GM04504 (cell line): ENCODE measurements around the gene NEUROD1.

Source experiments
- DNase-seq: peaks from one replicate; pipeline ENCODE4 v3.0.0-alpha.2; 2012; ENCODE audit warnings: low read depth

The NEUROD1 gene

DNA sequence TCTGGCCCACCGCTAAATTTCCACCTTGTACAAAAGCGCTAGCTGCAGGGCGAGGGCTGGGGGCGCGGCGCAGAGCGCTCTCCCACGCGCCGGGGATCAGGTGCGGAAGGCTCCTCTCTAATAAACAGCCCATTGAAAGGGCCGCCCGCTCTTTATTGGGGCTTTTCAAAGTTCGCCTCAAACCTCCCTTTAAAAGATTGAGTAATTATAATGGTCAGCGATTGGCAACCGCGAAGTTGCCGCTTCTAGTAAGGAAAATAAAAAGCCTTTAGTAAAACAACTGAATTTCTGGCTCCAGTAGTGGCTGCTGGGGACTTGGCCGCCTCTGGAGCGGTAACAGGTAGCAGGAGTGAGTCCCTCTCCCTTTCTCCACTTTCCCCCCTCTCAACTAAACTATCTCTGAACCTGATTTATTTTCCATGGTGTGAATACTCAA lies 755 bp downstream of the NEUROD1 start:
- no peak for DNase-seq

DNA sequence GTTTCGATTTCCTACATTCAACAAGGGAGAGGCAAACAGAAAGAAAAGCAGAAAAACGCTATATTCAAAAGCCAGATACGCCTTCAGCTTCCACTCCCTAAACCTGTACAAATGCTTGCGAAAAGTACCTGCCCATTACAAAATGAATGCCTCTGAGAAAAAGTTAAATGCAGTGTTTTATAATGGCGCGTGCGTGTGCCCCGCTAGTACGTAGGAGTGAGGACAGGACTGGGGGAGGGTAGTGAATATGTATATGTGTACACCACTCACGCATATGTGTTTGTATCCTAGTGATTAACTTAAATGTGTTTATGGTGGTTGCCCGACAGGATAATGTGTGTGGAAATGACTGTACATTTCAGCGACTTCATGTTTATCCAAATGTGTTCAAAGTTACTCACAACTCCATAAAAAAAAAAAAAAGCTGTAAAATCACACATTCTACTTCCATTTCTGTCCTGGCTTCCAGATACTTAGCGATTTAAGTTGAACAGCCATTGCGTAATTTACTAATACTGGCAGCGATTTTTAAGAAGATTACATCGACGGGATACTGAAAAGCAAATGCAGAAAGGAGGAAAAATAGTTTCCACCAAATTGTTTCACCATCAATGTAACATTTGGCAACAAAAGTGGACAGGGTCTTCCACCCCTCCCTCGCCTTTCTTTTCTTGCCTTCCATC lies 1.3 kb downstream of the NEUROD1 start:
- DNase-seq = no peak

DNA sequence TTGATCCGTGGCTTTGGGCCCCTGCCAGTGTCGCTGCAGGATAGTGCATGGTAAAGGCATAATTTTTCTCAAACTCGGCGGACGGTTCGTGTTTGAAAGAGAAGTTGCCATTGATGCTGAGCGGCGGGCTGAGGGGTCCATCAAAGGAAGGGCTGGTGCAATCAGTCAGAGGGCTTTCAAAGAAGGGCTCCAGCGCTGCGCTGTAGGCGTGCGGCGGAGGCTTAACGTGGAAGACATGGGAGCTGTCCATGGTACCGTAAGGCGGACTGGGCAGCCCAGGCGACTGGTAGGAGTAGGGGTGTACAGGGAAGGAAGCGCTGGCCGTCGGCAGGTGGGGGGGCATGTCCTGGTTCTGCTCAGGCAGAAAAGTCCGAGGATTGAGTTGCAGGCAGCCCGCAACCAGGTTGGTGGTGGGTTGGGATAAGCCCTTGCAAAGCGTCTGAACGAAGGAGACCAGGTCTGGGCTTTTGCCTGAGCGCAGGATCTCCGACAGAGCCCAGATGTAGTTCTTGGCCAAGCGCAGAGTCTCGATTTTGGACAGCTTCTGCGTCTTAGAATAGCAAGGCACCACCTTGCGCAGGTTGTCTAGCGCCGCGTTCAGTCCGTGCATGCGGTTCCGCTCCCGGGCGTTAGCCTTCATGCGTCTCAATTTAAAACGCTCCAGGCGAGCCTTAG lies 2.3 kb downstream of the NEUROD1 start:
- peak; percentile 32 for DNase-seq

DNA sequence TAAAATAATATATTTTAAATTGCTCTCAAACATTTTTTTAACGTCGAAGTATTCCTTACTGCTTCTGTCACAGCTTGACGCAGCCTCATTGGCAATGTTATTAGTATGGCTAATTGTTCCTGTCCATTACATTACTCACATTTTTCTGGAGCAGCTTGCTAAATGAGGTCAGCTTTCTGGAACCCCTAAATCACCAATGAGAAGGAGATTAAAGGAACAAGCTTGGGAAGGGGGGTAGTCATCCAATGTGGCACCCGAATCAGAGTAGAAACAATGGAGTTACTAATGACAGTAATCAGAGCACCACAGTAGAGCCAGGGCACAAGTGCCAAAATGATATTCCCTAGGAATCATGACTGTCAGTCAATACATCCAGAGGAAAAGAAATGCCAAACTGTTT lies 5.1 kb downstream of the NEUROD1 start:
- no peak for DNase-seq

DNA sequence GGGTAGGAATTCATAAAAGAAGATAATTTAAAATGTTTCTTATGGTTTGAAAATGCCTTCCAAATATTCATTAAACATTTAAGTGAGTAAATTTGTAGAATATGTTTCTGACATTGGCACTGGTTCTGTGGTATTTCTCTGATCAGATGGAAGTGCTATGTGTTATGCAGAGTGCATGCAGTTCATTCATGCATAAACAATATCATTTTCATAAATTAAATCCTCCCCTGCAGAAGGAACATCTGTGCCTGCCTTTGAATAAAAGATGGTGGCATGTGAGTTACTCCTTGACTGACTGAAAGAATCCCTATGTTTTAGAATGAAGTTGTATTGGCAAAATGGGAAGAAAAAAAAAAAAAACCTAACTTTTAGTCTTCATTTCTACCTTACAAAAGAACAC lies 5.9 kb downstream of the NEUROD1 start:
- DNase-seq = no peak

DNA sequence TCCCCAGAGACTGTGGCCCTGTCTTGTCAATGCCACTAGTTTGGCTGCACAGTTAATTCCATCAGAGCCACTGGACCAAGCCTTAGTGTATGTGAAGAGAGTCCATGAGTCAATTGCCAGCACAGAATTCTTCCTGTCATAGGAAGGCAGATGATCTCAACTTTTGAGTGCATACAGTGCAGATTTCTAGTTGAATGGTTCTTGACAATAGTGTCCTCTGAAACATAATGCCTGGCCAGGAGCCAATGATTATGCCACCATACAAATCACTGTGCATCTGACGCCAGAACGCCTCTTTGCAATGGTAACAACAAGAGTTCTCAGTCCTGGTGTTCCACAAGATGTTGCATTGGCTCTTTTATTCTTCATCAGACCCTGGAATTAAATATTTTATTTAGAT lies 7.1 kb downstream of the NEUROD1 start:
- no peak for DNase-seq

DNA sequence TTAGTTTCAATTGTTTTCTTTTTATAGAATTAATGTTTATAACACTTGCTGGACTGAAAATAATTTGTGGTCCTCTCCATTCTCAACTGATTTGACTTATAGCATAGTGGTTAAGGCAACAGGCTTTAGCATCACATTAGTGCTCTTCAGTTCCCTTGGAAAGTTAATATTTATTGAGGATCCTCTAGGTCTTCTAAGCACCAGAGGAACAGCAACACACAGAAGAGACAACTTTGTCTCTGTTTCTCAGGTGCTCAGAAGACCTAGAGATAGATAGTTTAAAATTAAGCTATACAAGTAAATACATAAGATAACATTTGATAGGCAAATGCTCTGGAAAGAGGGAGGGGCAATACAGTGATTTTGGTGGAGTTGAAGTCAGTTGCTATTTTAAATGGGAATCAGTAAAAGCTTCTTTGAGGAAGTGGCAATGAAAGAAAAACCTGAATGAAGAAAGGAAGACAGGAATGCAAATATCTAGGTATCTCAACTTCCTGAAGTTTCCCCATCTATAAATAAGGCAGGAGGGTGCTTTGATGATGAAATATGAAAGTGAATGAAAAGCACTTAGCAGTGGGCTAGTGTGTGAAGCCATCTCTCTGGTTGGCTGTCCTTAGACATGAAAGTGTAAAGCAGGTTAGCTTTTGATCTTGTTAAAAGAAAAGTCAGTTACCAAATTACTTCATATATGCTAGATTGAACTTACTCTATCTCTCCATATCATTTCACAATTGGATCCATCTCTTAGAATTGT lies 7.9 kb downstream of the NEUROD1 start:
- no peak for DNase-seq

DNA sequence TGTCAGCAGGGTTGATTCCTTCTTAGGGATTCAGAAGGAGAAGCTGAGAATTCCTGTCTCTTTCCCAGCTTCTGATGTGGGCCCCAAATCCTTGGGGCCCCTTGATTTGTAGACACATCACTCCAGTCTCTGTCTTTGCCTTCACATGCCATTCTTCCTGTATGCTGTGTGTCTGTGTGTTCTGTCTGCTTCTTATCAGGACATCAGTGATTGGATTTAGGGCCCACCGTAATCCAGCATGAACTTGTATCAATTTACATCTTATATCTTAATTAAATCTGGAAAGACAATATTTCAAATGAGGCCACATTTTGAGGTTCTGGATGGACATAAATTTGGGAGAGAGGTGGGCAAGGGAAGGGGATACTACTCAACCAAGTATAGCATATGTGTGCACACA lies 9.7 kb downstream of the NEUROD1 start:
- DNase-seq = no peak

DNA sequence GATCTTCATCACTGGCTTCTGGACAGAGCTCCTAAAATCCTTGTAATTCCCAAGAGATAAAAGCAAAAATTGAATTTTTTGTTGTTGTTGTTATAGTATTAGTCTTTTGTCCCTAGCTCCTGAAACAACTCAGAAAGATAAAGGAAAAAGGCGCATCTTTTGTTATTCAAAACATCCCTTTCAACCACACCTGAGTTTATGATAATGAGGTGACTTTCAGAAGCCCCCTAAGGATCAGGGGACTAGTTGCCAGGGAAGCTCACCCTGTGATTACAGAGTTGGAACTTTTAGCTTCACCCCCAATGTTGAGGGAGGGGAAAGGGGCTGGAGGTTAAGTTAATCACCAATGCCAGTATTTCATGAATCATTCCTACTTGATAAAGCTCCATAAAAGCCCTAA lies 13.1 kb downstream of the NEUROD1 start:
- no peak for DNase-seq

DNA sequence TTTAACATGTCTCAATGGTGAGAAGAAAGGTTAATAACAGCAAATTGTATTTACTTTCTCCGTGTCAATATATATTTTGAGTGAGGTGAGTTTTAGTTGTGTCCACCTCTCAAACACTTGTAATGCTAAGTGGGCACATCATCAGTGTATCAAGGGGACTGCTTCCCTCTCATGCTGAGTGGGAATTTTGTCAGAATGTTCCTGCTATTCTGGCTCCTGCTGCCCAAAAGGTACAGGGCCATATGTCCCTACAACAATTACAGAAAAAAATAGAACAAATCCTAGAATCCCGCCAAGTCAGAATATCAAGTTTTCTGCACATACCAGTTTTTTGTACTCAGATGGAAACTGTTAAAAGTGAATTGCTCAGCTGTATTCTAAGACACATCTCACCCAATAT lies 18.0 kb downstream of the NEUROD1 start:
- no peak for DNase-seq

DNA sequence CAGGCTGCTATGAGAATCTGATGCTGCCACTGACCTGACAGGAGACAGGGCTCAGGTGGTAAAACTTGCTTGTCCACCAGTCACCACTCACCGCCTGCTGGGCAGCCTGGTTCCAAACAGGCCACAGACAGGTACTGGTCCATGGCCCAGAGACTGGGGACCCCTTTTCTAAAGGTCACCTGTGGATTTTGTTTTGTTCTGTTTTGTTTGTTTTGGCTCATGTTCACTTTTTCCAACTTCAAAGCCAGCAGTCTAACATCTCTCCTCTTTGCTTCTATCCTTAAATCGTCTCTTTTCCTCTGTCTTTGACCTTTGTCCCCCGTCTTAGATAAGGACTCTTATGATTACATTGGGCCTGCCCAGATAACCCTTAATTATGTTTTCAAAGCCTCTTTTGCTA lies 20.1 kb downstream of the NEUROD1 start:
- DNase-seq = no peak

DNA sequence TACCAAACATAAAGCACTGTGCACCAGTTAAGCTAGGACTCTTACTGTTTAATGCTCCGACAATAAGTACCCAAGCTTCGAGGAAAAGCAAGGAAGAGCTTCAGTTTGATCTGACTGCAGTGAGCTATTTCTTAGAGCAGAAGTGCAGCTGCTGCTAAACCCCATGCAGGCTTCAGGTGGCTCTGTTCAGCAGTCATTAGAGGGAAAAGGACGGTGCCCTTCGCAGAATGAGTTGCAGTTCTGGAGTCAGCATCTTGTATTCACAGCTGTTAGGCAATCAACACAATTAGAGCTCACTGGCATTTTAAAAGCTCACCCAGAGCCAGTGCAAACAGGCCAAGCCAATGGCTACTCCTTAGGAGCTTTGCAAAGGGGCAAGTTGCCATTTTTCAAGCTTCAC lies 21.9 kb downstream of the NEUROD1 start:
- no peak for DNase-seq

DNA sequence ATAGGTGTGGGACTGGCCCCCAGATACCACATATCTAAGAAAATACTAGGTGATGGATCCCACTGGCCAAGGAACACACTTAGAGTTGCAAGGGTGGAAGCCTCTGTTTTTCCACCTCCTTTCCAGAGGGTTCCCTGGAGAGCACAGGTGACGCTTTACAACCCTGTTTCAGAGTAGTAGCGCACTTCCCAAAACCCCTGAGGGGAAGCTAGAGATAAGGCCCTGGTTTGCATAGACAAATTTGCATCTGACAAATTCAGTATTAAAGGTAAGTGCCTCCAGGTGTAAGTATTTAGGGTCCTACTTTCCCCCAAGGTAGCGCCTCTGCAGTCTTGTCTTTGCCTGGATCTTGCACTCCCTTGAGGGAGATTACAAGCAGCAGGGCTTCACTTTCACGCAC lies 22.9 kb downstream of the NEUROD1 start:
- DNase-seq = no peak

DNA sequence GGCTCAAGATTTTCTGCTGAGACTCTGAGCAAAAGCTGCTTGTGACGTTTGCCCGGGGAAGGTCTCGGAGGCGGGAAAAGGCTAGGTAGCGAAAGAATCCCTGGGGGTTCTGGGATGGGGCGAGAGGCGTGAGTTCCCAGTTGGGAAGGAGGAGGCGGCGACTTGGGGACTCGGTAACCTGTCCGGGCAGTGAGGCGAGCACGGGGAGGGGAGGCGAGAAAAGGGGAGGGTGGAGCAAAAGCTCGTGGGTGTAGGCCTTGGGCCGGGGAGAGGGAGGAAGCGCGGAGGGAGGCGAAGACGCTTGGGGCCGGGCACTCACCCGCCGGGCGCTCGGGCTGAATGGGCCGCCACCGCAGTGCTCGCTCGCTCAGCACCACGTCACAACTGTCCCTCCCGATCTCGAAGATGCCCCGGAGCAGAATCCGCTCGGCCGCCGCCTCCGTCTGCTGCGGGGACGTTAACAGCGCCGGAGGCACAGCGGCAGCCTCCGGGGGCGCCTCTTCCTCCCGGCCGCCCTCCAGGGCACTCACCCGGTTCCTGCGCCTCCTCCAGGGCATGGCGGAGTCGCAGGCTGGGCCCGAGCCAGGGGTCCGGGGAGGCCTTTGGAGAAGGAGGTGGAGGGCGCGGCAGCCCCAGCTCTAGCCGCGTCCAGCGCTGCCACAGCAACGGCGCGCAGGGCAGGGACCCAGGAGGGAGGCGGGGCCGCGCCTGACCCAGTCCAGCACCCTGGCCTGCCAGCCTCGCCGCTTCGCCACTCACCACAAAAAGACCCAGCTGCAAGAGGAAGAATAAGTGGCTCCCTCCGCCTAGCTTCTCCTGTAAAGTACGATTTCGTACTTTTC lies 23.6 kb downstream of the NEUROD1 start, which contains the start of gene CERKL:
Gene CERKL (minus strand): TSS at position 656 of the 842 bp plus-strand sequence. CDS start 99 bp downstream, at position 557.
- DNase-seq = no peak

DNA sequence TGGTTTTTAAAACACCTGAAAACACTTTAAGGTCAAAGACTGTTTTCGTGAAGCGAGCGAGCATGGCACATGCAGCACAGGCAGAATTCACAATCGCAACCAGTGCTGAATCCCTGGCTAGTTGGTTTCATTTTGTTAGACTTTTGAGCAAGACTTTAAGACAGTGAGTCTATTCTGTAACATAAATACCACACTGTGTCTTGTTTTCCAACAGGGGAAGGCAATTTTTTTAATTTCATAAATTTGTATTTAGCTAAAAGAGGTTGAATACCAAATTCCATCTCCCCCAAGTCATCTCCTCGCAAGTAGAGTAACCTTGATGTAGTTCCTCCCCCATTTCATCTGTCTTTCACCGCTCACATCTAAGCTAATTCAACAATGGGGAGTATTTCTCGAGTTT lies 24.8 kb downstream of the NEUROD1 start:
- no peak for DNase-seq

DNA sequence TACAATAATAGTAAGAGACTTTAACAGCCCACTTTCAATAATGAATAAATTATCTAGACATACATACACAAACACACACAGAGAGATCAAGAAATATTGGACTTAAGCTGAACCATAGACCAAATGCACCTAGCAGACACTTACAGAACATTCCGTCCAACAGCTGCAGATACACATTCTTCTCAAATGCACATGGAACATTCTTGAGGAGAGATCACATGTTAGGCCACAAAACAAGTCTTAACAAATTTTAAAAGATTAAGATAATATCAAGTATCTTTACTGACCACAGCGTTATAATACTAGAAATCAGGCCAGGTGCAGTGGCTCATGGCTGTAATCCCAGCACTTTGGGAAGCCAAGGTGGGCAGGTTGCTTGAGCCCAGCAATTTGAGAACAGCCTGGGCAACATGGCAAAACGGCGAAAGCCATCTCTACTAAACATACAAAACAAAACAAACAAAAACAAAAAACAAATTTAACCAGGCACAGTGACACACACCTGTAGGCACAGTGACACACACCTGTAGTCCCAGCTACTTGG lies 30.8 kb downstream of the NEUROD1 start:
- DNase-seq = no peak

DNA sequence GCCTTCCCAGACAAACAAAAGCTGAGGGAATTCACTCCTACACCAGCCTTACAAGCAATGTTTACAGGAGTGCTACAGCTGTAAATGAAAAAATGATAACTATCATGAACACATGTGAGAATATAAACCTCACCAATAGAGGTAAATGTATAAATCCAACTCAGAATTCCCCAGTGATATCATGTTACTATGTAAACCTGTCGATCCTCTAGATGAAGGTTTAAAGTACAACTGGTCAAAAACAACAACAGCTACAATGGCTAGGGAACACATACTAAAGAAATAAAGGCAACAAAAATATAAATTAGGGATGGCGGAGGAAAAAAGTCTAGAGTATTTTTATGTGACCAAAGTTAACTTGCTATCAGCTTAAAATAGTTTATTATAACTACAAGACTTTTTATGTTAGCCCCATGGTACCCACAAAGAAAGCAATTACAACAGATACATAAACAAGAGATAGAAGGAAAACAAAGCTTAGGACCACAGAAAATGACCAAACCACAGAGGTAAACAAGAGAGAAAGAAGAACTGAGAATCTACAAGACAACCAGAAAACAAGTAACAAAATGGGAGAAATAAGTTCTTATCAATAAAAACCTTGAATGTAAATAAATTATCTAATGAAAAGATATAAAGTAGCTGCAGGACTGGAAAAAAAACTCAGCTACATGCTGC lies 31.7 kb downstream of the NEUROD1 start:
- no peak for DNase-seq

DNA sequence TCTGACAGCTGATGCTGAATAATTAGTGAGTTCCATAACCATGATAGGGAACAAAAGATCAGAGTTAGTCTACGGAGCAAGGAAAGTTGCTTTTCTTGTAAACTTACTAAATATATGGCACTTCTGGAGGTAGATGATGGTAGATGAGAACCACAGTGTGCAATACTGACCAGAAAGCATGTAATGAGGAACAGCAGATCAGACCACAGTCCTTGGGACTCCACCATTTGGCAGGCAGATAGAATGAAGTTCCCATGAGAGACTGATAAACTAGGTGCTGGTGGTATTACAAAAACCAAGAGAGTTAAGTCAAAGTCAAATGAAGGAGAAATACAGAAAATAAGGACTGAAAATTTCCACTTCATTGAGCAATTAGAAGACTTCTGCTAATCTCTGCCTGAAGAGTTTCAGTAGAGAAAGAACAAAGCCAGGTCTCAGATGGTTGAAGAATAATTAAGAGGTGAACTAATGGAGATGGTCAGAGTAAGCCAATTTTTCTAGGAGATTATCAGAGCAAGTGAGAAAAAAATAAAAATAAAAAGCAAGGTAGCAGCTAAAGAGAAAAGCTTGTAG lies 33.8 kb downstream of the NEUROD1 start:
- DNase-seq = no peak

DNA sequence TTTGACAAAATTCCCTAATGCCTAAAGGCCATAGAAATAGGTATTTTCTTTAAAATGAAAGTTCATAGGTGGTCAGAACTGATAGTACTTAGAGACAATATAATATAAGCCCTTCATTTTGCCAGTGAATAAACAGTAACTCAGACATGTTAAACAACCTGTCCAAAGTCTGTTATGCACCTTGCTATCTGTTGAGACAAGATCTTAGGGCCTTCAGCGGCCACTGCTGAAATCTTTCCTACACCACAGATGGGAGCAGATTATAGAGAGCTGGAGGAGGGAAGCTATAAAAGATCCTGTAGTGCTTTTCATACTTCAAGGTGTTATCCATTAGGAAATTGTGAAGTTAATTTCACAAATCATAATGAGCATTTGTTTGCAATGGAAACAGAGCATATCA lies 37.2 kb downstream of the NEUROD1 start:
- no peak for DNase-seq

DNA sequence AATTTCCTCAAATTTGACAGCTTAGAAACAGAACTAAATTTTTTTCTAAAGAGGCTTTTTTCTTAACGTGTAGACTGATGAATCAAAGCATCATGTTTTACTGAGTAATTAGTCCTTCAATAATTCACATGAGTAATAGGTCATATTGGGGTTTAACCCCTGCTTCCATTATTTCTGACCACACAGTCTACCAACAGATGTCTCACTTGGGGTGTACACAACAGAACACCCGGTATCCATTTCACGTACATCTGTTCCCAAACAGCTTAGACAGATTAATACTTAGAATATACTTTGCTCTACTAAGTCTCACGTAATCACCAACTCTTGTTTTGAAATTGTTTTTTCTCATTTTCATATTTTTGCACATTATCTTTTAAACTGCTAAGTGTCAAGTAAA lies 38.2 kb downstream of the NEUROD1 start:
- DNase-seq = no peak

DNA sequence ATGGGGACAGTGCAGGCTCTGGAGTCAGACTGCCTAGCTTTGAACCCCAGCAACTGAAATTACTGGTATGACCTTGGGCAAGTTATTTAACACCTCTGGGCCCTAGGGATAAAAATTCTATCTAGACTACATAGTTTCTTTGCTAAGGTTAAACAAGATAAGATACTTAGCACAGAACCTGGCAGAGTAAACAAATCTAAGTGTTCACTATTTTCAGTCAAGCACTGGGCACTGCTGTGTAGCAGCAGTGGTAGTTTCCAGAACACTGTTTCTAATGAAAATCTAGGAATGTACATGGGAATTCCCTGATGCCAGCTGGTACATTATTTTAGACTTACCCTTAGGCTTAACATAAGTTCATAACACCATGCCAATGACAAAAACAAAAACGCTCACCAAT lies 40.6 kb downstream of the NEUROD1 start:
- DNase-seq = no peak
